NB4 (cell line): ENCODE measurements around the gene PRSS38.

Source experiments
- CTCF ChIP-seq: IDR thresholded peaks from one replicate; pipeline ENCODE4 v1.5.1; 2012; ENCODE audit warnings: low read depth, low read length
- MYC ChIP-seq: IDR thresholded peaks from 2 replicates; pipeline ENCODE4 v1.6.1; 2011; ENCODE audit warnings: low read depth, low read length
- POLR2A ChIP-seq: IDR thresholded peaks from 2 replicates; pipeline ENCODE4 v1.6.1; 2011; ENCODE audit warnings: mild to moderate bottlenecking; ENCODE audit not compliant: insufficient read length; ENCODE audit errors: extremely low read depth
- TF ChIP-seq, protein P1 (sequence below): IDR thresholded peaks from 2 replicates; pipeline ENCODE4 v1.6.1; 2011; ENCODE audit warnings: low read depth, low read length

DNA sequence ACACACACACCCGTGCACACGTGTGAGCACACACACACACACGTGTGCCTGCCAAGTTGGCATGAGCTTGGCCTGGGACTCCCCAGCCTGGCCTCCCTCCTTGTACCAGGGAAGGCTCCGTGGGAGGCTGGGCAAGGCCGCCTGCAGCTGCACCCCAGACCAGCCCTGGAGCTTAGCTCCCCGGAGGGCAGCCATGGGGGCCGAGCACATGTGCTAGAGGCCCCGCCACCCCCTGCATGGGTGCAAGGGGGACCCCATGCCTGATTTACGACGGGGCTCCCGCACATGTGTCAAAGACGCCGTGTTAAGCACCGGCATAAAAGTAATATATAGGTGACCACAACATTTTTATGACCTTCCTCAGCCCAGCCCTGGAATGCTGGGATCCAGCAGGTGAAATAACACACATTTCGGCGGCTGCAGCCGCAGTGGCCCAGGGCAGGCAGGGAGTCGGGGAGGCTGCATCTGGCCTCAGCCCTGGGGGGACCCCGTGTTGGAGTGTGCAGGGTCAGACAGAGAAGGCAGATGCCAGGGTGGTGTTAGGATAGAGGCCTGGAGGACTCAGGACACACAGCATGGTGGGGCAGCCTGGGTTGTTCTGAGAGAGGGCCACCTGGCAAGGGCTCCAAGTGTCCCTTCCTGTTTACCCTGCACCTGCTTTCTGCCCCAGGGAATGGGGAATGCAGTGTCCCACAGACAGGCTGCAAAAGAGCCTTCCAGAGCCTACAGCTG lies 75.9 kb downstream of the PRSS38 start:
- TF ChIP-seq POLR2A (no peak), CTCF (no peak), MYC (no peak)
- TF ChIP-seq, protein P1, sequence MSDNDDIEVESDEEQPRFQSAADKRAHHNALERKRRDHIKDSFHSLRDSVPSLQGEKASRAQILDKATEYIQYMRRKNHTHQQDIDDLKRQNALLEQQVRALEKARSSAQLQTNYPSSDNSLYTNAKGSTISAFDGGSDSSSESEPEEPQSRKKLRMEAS: no peak
